ENCODE data around the gene DNAAF8. TPM values are rescaled to one million over a fixed set of nuclear protein-coding genes. Genes with fewer than 3 reads are reported as not detected.

Gene DNAAF8
- total and polyA plus RNA-seq, 8 donors: 0.23 to 1.0 (median 0.58) TPM

- no peak overlapping the region for H3K27ac ChIP-seq
- no peak for ATAC-seq
- no peak for FAIRE-seq
- no peak for TF ChIP-seq CTCF (IDR thresholded peaks at IDR 0.05)
- no peak overlapping the region for H3K4me3 ChIP-seq
- H3K27me3 ChIP-seq: no peaks in the 10 kb centered on the region
- 91 to 93% methylated on average over 17 of the region's 17 CpGs for WGBS, 2 donors
- intact Hi-C loops (cut with DNase I): no loop called here
- no peaks in the 10 kb centered on the region for H3K4me1 ChIP-seq
- DNase-seq: peak in 1 of 6 donors; percentile 64
- no peaks in the 10 kb centered on the region for H3K9me3 ChIP-seq
- peaks cover 3 to 55% (median 9%) of the 10 kb centered on the region in 3 donors for H3K36me3 ChIP-seq
Observed at GRCh38 chr16:4701791-4702465, 32.4 kb upstream of the DNAAF8 start.

DNA sequence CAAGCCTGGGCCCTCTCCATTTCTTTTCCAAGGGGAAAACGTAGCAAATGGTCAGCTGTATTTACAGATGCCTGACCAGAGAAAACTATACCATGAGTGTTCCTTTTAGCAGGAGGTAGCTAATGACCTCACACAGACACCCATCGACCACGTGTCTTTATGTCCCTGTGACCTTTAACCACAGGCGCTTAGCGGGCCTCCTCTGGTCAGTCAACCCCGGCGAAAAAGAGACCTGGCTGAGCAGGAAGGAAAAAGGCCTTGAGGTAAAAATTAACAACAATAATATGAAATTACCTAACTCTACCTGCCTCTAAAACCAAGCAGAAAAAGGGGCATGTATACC, 31.9 kb upstream of the DNAAF8 start:
- intact Hi-C loops (cut with DNase I): no loop called here
- 55 to 60% methylated on average over 7 of the region's 7 CpGs for WGBS, 2 donors
- Histone ChIP-seq H3K36me3 (peaks cover 3 to 55% (median 10%) of the 10 kb centered on the region in 3 donors), H3K27me3 (no peaks in the 10 kb centered on the region), H3K4me3 (no peak overlapping the region), H3K4me1 (no peaks in the 10 kb centered on the region), H3K9me3 (no peaks in the 10 kb centered on the region), H3K27ac (no peak overlapping the region)
- ATAC-seq: peak in 1 of 4 donors; percentile 11
- no peak for DNase-seq
- no peak for TF ChIP-seq CTCF (IDR thresholded peaks at IDR 0.05)
- no peak for FAIRE-seq

- FAIRE-seq (no peak), ATAC-seq (no peak), DNase-seq (peak in 1 of 6 donors; percentile 45)
- TF ChIP-seq CTCF (IDR thresholded peaks at IDR 0.05): no peak
- 88 to 91% methylated on average over 7 of the region's 7 CpGs for WGBS, 2 donors
- H3K4me1 ChIP-seq: no peaks in the 10 kb centered on the region
- H3K27me3 ChIP-seq: no peaks in the 10 kb centered on the region
- no peak overlapping the region for H3K27ac ChIP-seq
- intact Hi-C loops (cut with DNase I): no loop called here
- H3K36me3 ChIP-seq: peaks cover under 1 to 47% (median 13%) of the 10 kb centered on the region in 3 donors
- H3K9me3 ChIP-seq: no peaks in the 10 kb centered on the region
- no peak overlapping the region for H3K4me3 ChIP-seq
Observed at GRCh38 chr16:4703906-4704305, 30.4 kb upstream of the DNAAF8 start.

DNA sequence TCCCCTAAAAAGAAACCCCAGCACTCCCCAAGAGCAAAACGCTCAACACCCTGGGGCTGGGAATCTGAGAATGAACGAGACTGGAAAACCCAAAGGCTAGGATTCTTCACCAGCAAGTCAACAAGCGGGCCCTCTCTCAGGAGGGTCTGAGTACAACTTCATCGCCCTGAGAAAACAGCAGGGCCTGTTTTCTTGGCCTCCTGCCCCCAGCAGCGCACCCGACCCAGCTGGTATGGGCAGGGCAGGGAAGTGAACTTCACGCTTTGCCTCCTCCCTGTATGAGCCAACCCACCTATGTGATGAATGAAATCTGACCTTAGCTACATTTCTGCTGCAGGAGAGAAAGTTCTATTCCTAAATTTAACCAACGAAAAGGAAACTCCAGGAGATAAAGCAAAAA, 29.8 kb upstream of the DNAAF8 start:
- H3K4me1 ChIP-seq: no peaks in the 10 kb centered on the region
- H3K36me3 ChIP-seq: peaks cover 0 to 41% (median 13%) of the 10 kb centered on the region in 3 donors
- intact Hi-C loops (cut with DNase I): no loop called here
- no peak overlapping the region for H3K4me3 ChIP-seq
- H3K27me3 ChIP-seq: no peaks in the 10 kb centered on the region
- FAIRE-seq: no peak
- WGBS, 2 donors: 85 to 87% methylated on average over 8 of the region's 8 CpGs
- DNase-seq: peak in 1 of 6 donors; percentile 24
- no peaks in the 10 kb centered on the region for H3K9me3 ChIP-seq
- no peak for ATAC-seq
- no peak overlapping the region for H3K27ac ChIP-seq
- no peak for TF ChIP-seq CTCF (IDR thresholded peaks at IDR 0.05)

DNA sequence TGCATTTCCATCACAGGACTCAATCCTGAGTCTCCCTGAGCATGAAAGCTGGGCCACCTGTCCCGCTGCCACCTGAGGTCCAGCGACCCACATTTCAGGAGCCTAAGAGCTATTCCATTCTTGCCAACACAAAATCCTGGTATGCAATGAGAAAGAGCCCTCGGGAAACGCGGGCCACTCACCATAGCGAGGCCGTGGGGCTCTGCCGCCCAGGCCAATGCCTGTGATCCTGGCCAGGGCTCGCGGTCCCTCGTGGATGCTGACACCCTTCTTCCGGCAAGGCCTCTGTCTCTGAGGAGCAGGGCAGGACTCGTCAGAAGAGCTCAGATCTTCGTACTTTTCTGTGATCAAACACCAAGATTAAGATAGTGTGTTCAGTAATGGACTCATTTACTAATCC, 29.4 kb upstream of the DNAAF8 start:
- no peaks in the 10 kb centered on the region for H3K9me3 ChIP-seq
- H3K36me3 ChIP-seq: peaks cover 0 to 37% (median 13%) of the 10 kb centered on the region in 3 donors
- no peak for TF ChIP-seq CTCF (IDR thresholded peaks at IDR 0.05)
- intact Hi-C loops (cut with DNase I): no loop called here
- WGBS, 2 donors: 96 to 97% methylated on average over 14 of the region's 14 CpGs
- DNase-seq (peak in 1 of 6 donors; percentile 30), FAIRE-seq (no peak), ATAC-seq (no peak)
- no peaks in the 10 kb centered on the region for H3K4me1 ChIP-seq
- no peaks in the 10 kb centered on the region for H3K27me3 ChIP-seq
- H3K27ac ChIP-seq: no peak overlapping the region
- H3K4me3 ChIP-seq: no peak overlapping the region

Data from pancreas (tissue), 10 donors.